Cardiac fibroblast (primary cell): ENCODE results near the gene NIPBL.
A peak's percentile ranks its signal among the peaks of the same experiment; 100 is the strongest.

Source experiments
- DNase-seq, 2 donors: peaks; one replicate each; pipeline versions ENCODE4 v3.0.0 to v3.0.0-alpha.2; 2010; ENCODE audit warnings: low read depth in 2 of 2
- H3K4me3 ChIP-seq, 2 donors: replicated peaks in 1 of 2; 1 replicate in 1 of 2; 2 replicates in 1 of 2; pipeline ENCODE4 v1.5.1; 2011; ENCODE audit warnings: low read depth in 2 of 2, low read length in 2 of 2, mild to moderate bottlenecking in 2 of 2, moderate library complexity in 1 of 2
- TF ChIP-seq, protein P1 (sequence below): IDR thresholded peaks from one replicate; pipeline ENCODE4 v1.5.1; 2011; ENCODE audit warnings: low read depth, mild to moderate bottlenecking, low read length, inconsistent platforms

The NIPBL gene

DNA sequence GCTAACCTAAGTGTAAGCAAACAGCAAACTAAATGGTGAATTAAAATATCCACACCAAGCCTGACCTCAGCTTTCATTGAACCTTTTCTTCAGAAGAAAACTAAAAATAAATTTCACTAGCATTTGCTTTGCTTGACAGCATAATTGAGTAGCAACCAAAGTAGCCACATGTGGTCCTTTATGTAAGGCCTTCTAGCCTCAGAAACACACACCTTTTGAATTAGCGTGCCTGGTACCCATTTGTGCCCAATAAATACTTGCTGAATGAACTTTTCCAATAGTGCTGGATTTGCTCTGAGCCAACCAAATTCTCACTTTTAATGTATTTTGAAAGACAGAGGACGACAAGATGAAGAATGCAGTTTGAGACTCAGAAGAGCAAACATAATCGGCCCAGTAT, 2.1 kb upstream of the NIPBL start:
- TF ChIP-seq, protein P1, sequence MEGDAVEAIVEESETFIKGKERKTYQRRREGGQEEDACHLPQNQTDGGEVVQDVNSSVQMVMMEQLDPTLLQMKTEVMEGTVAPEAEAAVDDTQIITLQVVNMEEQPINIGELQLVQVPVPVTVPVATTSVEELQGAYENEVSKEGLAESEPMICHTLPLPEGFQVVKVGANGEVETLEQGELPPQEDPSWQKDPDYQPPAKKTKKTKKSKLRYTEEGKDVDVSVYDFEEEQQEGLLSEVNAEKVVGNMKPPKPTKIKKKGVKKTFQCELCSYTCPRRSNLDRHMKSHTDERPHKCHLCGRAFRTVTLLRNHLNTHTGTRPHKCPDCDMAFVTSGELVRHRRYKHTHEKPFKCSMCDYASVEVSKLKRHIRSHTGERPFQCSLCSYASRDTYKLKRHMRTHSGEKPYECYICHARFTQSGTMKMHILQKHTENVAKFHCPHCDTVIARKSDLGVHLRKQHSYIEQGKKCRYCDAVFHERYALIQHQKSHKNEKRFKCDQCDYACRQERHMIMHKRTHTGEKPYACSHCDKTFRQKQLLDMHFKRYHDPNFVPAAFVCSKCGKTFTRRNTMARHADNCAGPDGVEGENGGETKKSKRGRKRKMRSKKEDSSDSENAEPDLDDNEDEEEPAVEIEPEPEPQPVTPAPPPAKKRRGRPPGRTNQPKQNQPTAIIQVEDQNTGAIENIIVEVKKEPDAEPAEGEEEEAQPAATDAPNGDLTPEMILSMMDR = no peak
- H3K4me3 ChIP-seq = peak overlapping the region; percentile 82 to 83
- DNase-seq = no peak

DNA sequence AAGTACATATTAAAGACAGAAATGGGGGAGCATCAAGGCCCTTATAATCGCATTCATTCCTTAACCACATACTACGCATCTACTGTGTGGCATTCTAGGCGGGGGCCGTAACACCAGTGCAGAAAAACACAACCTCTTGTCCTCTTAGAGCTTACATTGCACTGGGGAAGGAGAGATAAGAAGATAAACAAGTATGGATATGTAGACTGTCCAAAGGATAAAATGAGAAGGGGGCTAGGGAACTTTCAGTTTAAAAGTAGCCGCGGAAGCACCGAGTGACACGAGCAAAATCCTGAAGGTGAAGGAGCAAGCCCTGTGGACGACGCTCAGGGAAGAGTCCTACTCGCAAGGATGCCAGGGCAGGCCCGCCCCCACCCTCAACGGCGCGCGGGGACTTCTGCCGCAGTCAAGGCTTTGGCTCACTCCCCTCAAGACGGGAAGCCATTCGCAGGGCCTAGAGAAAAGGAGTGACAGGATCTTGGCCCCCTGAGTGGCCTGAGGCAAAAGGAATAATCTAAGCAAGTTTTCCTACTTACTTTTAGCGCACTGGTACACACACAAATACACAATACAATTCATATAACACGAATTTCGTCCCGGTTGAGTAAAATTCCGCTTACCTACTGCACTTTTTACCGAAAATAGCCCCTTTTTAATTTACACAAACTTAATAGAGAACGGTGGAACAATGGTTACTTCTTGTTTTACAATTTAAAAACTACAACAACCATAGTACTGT, 1.3 kb upstream of the NIPBL start:
- TF ChIP-seq, protein P1 = no peak
- H3K4me3 ChIP-seq = peak overlapping the region; percentile 82 to 83
- peak; percentile 49 to 52 for DNase-seq

DNA sequence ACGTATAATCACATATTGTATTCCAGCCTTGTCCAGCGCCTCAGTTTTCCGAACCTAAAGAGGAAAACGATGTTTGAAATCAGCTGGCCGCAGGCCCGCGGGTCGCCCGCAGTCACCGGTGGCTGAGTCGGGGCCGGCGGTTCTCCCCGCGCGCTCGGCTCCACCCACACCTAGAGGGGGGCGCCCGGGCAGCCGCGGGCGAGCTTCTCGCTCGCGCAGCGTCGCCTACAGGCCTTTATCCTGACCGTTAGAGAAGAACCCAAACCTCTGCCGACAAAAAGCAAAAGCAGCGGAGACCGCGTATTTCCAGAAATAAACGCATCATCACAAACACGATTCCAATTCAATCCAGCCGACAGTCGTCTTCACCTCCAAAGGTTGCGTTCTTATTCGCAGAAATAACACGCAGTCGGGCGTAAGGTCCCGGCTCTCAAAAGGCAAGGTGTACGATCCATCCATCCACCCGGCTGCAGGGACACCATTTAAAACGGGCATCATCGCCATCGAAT, 725 bp upstream of the NIPBL start:
- peak overlapping the region; percentile 82 to 83 for H3K4me3 ChIP-seq
- peak; percentile 81 to 82 for DNase-seq
- TF ChIP-seq, protein P1 = peak; percentile 57

DNA sequence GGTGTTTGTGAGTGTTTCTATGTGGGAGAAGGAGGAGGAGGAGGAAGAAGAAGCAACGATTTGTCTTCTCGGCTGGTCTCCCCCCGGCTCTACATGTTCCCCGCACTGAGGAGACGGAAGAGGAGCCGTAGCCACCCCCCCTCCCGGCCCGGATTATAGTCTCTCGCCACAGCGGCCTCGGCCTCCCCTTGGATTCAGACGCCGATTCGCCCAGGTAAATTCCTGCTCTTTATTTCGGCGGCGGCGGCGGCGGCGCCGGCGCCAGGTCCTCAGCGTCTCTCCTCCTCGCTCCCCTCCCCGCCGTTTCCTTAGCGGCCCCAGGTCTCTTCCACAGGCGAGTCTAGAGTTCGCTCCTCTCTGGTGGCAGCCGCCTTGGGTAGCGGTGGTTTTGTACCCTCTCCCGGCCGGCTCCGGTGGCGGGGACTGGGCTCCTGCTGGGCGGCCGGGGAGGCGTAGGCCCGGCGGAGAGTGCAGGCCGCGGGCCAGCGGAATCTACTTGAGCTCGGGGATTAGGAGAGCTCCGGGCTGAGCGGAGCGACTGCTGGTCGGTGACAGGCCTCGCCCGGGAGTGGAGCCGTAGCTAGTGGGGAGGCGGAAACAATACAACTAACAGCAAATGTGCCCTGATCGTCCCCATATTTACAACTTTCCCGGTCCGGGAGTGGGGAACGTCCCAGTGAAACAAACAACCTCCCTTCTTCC, 547 bp downstream of the NIPBL start:
- peak; percentile 68 to 70 for DNase-seq
- TF ChIP-seq, protein P1 = peak; percentile 2

DNA sequence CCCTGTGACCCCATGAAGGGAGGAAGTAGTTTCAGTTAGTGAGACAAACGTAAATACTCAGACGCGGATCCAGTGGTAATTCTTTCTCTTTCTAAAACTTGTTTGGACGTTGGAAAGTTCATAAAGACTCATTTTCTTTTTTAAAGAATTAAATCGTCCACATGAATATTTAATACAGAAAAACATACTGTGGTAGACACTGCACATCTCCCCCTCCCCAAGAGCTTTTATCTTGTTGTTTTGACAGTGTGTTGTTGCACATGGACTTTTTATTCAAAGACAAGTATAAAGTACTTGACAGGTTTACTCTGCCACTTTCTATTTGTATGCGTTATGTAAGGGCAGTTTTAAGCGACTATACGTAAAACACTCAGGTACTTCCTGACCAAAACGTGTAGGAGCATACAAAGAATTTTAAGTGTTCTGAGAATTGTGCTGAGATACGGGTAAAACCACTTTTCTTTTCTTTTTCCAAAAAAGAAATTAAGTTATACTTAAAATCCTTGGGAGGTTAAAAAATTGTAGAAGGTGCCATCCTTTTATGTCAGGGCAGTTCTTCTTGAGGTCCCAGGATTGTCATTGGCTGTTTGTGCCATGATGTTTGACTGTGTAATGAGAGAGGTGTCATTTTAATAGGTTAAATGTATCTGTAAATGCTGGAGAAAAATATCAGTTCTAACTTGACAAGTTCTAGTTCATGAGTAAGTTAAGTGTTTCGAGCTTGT, 1.3 kb downstream of the NIPBL start:
- peak overlapping the region; percentile 82 to 83 for H3K4me3 ChIP-seq
- TF ChIP-seq, protein P1 = no peak
- peak; percentile 31 to 54 for DNase-seq

More for the DNA sequence above, 547 bp downstream of the NIPBL start:
- peak overlapping the region; percentile 82 to 83 for H3K4me3 ChIP-seq

DNA sequence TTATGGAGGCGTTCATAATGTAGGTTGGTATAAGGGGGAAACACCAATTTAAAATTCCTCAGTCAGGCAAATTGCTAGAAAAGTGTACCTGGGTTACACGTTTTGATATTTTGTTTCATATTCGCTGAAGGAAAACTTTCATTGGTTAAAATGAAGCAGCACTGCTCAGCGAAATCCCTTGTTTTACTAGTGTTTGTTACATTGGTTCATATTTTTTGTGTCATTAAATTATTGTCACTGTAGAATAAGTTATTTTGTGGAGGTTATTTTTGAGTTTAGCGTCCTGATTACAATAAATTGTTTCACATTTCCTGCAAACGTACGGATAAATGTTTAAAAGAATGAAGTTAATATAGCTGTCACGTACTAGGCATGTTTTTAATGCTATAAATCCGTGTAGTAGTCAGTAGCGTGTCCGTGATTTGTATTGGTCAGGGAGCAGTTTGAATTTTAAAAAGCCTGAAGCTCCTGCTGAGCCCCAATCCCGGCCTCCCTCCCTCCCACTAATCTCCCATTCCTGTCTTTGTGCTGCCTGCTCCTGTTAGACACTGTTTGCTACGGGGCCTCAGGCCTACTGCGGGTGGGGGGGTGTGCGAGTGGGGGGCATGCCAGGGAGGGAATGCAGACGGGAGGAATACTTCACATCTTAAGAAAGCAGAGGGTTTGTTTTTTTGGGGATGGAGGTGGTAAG, 2.0 kb downstream of the NIPBL start:
- peak overlapping the region; percentile 82 to 83 for H3K4me3 ChIP-seq
- peak; percentile 54 to 67 for DNase-seq
- TF ChIP-seq, protein P1 = no peak
